K562 (cell line): Measurements from ENCODE around the gene ACRV1. TPM values are rescaled to one million over a fixed set of nuclear protein-coding genes. Genes with fewer than 3 reads are reported as not detected.

Experiments used
- CCNT2 ChIP-seq: IDR thresholded peaks from 2 replicates; pipeline ENCODE4 v1.6.1; 2011; ENCODE audit warnings: borderline replicate concordance, low read depth, mild to moderate bottlenecking, moderate library complexity, mixed read lengths, low read length; ENCODE audit not compliant: insufficient read length; ENCODE audit errors: extremely low read depth
- CREBBP ChIP-seq: IDR thresholded peaks from one replicate; pipeline ENCODE4 v1.6.1; 2012; ENCODE audit warnings: low read depth, mild to moderate bottlenecking, control low read depth, inconsistent platforms, low read length
- ETS2 ChIP-seq: IDR thresholded peaks from 2 replicates; pipeline ENCODE4 v1.6.1; 2016; ENCODE audit warnings: borderline replicate concordance, missing genetic modification characterization, mild to moderate bottlenecking, moderate library complexity, missing compliant biosample characterization; ENCODE audit not compliant: poor library complexity, severe bottlenecking
- FOXJ3 ChIP-seq: sonication (generic); formaldehyde crosslinking; IDR thresholded peaks from 2 replicates; pipeline ENCODE4 v1.4.0; 2020; ENCODE audit warnings: mild to moderate bottlenecking, missing genetic modification reagents
- HNRNPLL ChIP-seq: fragments of 200-400 bp; formaldehyde crosslinking; IDR thresholded peaks from 2 replicates; pipeline ENCODE4 v1.6.1; 2017; ENCODE audit warnings: low read length, low read depth, mild to moderate bottlenecking; ENCODE audit not compliant: poor library complexity, severe bottlenecking
- KAT8 ChIP-seq: fragments of 450-650 bp; IDR thresholded peaks from 2 replicates; pipeline ENCODE4 v1.6.1; 2016; ENCODE audit warnings: low read depth, mild to moderate bottlenecking
- MGA ChIP-seq: fragments of 450-650 bp; IDR thresholded peaks from 2 replicates; pipeline ENCODE4 v1.6.1; 2016; ENCODE audit warnings: mild to moderate bottlenecking, moderate library complexity
- MTA2 ChIP-seq: fragments of 450-650 bp; IDR thresholded peaks from 2 replicates; pipeline ENCODE4 v1.6.1; 2016; ENCODE audit warnings: low read depth
- NONO ChIP-seq, 2 experiments: fragments of 200-400 bp in 1 of 2; fragments of 450-650 bp in 1 of 2; formaldehyde crosslinking in 1 of 2; IDR thresholded peaks; 2 replicates each; pipeline ENCODE4 v1.6.1; 2017; ENCODE audit warnings: low read depth in 2 of 2, mild to moderate bottlenecking in 2 of 2, moderate library complexity in 2 of 2, low read length in 1 of 2
- SMAD3 ChIP-seq: fragments of 450-650 bp; formaldehyde crosslinking; conservative IDR thresholded peaks from 2 replicates; pipeline ENCODE4 v1.4.0; 2020; ENCODE audit warnings: mild to moderate bottlenecking
- ZBTB26 ChIP-seq: fragments of 450-650 bp; formaldehyde crosslinking; IDR thresholded peaks from 2 replicates; pipeline ENCODE4 v1.4.0; 2022; ENCODE audit warnings: missing genetic modification characterization
- ZFP30 ChIP-seq: fragments of 250-450 bp; sonication (Bioruptor Pico); IDR thresholded peaks from 2 replicates; pipeline ENCODE4 v1.8.0; 2022; ENCODE audit warnings: moderate library complexity, mild to moderate bottlenecking, inconsistent platforms, borderline replicate concordance
- ZNF217 ChIP-seq: sonication (generic); formaldehyde crosslinking; IDR thresholded peaks from 2 replicates; pipeline ENCODE4 v1.8.0; 2022; ENCODE audit warnings: mild to moderate bottlenecking, missing genetic modification reagents
- ZNF639 ChIP-seq, 2 experiments: fragments of 200-800 bp in 1 of 2; sonication (Bioruptor generic) in 1 of 2; sonication (generic) in 1 of 2; formaldehyde crosslinking in 1 of 2; IDR thresholded peaks in 1 of 2; conservative IDR thresholded peaks in 1 of 2; 2 replicates each; pipeline versions ENCODE4 v1.5.0 to v1.6.1; 2016 to 2020; ENCODE audit warnings: missing compliant biosample characterization in 1 of 2, missing genetic modification characterization in 1 of 2, missing genetic modification reagents in 1 of 2
- polyA plus RNA-seq, 8 experiments: library from polyadenylated mRNA; depleted of rRNA in 4 of 8; stranded (reverse) in 5 of 8; unstranded in 3 of 8; fragments of >200 nt; fragmentation: Nextera tagmentation in 2 of 8; fragmentation: Illumina TruSeq in 1 of 8; extraction: Ambion mirVana in 2 of 8; extraction: Trizol in 1 of 8; gene quantifications; 2 replicates each; pipeline versions ENCODE4 v1.2.1 to v1.2.3, GENCODE V29; 2011 to 2014; ENCODE audit warnings: inconsistent platforms in 1 of 8, missing spikeins in 1 of 8
- total RNA-seq, 7 experiments: library from RNA; depleted of rRNA in 6 of 7; stranded (reverse); fragments of >200 nt in 6 of 7; fragmentation: Illumina TruSeq in 2 of 7; extraction: Trizol in 2 of 7; gene quantifications; 2 replicates each; pipeline versions ENCODE4 v1.2.1 to v1.2.3, GENCODE V29; 2011 to 2021; ENCODE audit warnings: low replicate concordance in 1 of 7

ACRV1 gene
- total and polyA plus RNA-seq, 9 of the 15 experiments (the other 6 are each of a cell fraction or from before 2014, with no cell fraction given) = 0.22 to 0.25 TPM; not detected in 7

GRCh38 chr11:125625225-125625629, 55.4 kb downstream of the ACRV1 start (continued):
- TF ChIP-seq MGA (peak; percentile 97), MTA2 (no peak), ZNF639 (CRISPR knock-in tag; conservative IDR thresholded peaks at IDR 0.05 in 1 of 2, IDR thresholded peaks at IDR 0.05 in 1 of 2) (peak in 1 of 2 experiments; percentile 59; a peak in 1 of 4 replicates), CCNT2 (peak; percentile 89), ETS2 (tag) (no peak), SMAD3 (no peak), ZNF217 (CRISPR knock-in tag) (no peak), ZBTB26 (no peak), CREBBP (no peak), HNRNPLL (peak; percentile 57), FOXJ3 (CRISPR knock-in tag) (no peak), KAT8 (no peak), NONO (IDR thresholded peaks at IDR 0.05; ENCODE audit: low read depth in 2 of 2, low read length in 1 of 2) (no peak), ZFP30 (CRISPR knock-in tag) (no peak)
